Breast epithelium (tissue), 3 donors: Measurements from ENCODE around the gene MIF.

Experiments used
- CTCF ChIP-seq, 3 donors: fragments of 450-650 bp; IDR thresholded peaks; one replicate each; pipeline ENCODE4 v1.5.1; 2016 to 2017; ENCODE audit warnings: antibody characterized with exemption in 3 of 3, mild to moderate bottlenecking in 3 of 3, moderate library complexity in 3 of 3
- POLR2A ChIP-seq: fragments of 450-650 bp; IDR thresholded peaks from one replicate; pipeline ENCODE4 v1.6.1; 2016; ENCODE audit warnings: antibody characterized with exemption, mild to moderate bottlenecking, moderate library complexity

GRCh38 chr22:23939017-23939357, 44.8 kb downstream of the MIF start:
- TF ChIP-seq CTCF (IDR thresholded peaks at IDR 0.05) (no peak), POLR2A (no peak)
